Progenitor cell of endocrine pancreas (in vitro differentiated cells): ENCODE measurements around the gene ZNF615. TPM values are rescaled to one million over a fixed set of nuclear protein-coding genes. Genes with fewer than 3 reads are reported as not detected.

Source experiments
- DNase-seq: peaks from one replicate; pipeline ENCODE4 v3.0.0; 2021; ENCODE audit warnings: low spot score; ENCODE audit not compliant: unreplicated experiment
- H3K27ac Mint-ChIP-seq: 2 replicates; pipeline ENCODE4 v1.8.0; 2021; ENCODE audit warnings: mild to moderate bottlenecking, moderate library complexity, mixed read lengths
- H3K27me3 Mint-ChIP-seq: 2 replicates; pipeline ENCODE4 v1.8.0; 2021; ENCODE audit warnings: mixed read lengths
- H3K36me3 Mint-ChIP-seq: 2 replicates; pipeline ENCODE4 v1.8.0; 2022; ENCODE audit warnings: mixed read lengths; ENCODE audit not compliant: insufficient read depth
- H3K4me1 Mint-ChIP-seq: 2 replicates; pipeline ENCODE4 v1.8.0; 2021; ENCODE audit warnings: low read depth, mixed read lengths
- H3K4me3 Mint-ChIP-seq: 2 replicates; pipeline ENCODE4 v1.8.0; 2021; ENCODE audit warnings: low read depth, mild to moderate bottlenecking, moderate library complexity, mixed read lengths
- H3K9me3 Mint-ChIP-seq: 2 replicates; pipeline ENCODE4 v1.8.0; 2021; ENCODE audit warnings: low read depth, mixed read lengths
- total RNA-seq: library from RNA; stranded (reverse); gene quantifications from 2 replicates; pipeline ENCODE4 v1.2.1, GENCODE V29; 2021
- TF ChIP-seq, protein P1 (sequence below): fragments of 200-600 bp; sonication (generic); IDR thresholded peaks from one replicate; pipeline ENCODE4 v1.5.0; 2021; ENCODE audit warnings: antibody characterized with exemption, mild to moderate bottlenecking; ENCODE audit not compliant: unreplicated experiment

Gene ZNF615
- total RNA-seq, 1 donor from 2014 or later: 17.7 TPM

DNA sequence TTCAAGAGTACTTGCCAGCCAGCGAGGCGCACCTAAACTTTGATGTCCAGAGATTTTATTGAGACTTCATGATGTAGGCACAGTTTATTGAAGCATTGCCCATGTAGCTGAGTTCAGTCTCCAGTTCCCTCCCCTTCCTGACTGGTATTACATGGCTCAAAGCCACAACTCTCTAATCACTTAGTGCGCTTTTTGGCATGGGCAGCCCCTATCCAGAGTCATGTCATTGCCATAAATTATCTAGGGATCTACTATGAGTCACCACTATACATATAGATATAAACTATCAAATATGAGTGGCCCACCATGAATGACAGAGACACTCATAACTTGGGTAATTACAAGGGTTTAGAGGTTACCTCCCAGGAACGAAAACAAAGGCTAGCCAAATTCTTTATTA is 12.5 kb upstream of the ZNF615 start:
- TF ChIP-seq, protein P1, sequence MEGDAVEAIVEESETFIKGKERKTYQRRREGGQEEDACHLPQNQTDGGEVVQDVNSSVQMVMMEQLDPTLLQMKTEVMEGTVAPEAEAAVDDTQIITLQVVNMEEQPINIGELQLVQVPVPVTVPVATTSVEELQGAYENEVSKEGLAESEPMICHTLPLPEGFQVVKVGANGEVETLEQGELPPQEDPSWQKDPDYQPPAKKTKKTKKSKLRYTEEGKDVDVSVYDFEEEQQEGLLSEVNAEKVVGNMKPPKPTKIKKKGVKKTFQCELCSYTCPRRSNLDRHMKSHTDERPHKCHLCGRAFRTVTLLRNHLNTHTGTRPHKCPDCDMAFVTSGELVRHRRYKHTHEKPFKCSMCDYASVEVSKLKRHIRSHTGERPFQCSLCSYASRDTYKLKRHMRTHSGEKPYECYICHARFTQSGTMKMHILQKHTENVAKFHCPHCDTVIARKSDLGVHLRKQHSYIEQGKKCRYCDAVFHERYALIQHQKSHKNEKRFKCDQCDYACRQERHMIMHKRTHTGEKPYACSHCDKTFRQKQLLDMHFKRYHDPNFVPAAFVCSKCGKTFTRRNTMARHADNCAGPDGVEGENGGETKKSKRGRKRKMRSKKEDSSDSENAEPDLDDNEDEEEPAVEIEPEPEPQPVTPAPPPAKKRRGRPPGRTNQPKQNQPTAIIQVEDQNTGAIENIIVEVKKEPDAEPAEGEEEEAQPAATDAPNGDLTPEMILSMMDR: no peak
- no peak overlapping the region for H3K4me3 Mint-ChIP-seq
- H3K27ac Mint-ChIP-seq: no peak overlapping the region
- DNase-seq: no peak
- H3K9me3 Mint-ChIP-seq: peaks cover 75% of the 10 kb centered on the region
- H3K27me3 Mint-ChIP-seq: no peaks in the 10 kb centered on the region
- H3K4me1 Mint-ChIP-seq: no peaks in the 10 kb centered on the region
- peaks cover 92% of the 10 kb centered on the region for H3K36me3 Mint-ChIP-seq

DNA sequence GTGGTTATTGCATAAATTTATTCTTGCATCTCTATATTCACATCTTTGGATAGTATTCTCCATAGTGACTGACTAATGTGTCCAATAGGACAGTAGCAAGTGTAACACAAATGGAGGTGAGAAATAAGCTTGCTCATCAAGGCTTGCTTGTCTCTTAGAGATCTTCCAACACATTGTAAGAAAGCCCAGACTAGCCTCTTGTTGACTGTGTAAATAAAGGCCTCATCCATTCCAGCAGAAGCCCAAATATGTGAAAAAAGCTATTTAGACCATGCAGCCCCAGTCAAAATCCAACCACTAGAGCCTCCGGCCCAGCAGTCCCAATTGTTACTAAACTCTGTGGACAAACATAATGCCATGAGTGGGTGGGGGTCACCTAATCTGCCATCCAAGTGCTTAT is 2.7 kb upstream of the ZNF615 start:
- H3K4me1 Mint-ChIP-seq: peaks cover 5% of the 10 kb centered on the region
- TF ChIP-seq, protein P1: no peak
- H3K4me3 Mint-ChIP-seq: no peak overlapping the region
- H3K36me3 Mint-ChIP-seq: peaks cover 50% of the 10 kb centered on the region
- peaks cover 18% of the 10 kb centered on the region for H3K9me3 Mint-ChIP-seq
- H3K27me3 Mint-ChIP-seq: no peaks in the 10 kb centered on the region
- no peak overlapping the region for H3K27ac Mint-ChIP-seq
- DNase-seq: no peak

DNA sequence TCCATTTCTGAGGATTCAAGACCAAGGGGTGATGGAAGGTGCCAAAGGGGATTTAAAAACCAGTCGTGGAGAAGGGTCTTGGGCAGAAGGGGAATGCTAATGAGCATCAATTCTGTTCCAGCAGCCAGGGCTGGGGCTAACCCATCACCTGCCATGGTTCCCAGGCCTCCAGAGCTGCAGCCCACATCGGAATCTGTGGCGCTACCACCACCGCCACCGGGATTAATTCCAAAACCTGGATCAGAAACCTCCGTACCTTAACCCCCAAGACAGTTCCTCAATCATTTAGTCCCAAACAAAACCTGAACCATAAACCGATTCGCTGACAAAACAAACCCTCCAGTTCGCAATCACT is 583 bp downstream of the ZNF615 start:
- TF ChIP-seq, protein P1: no peak
- Mint-ChIP-seq H3K4me3 (peak overlapping the region; percentile 94), H3K27ac (peak overlapping the region; percentile 99), H3K27me3 (no peaks in the 10 kb centered on the region), H3K36me3 (peaks cover 47% of the 10 kb centered on the region), H3K9me3 (peaks cover 17% of the 10 kb centered on the region), H3K4me1 (peaks cover 5% of the 10 kb centered on the region)
- no peak for DNase-seq

DNA sequence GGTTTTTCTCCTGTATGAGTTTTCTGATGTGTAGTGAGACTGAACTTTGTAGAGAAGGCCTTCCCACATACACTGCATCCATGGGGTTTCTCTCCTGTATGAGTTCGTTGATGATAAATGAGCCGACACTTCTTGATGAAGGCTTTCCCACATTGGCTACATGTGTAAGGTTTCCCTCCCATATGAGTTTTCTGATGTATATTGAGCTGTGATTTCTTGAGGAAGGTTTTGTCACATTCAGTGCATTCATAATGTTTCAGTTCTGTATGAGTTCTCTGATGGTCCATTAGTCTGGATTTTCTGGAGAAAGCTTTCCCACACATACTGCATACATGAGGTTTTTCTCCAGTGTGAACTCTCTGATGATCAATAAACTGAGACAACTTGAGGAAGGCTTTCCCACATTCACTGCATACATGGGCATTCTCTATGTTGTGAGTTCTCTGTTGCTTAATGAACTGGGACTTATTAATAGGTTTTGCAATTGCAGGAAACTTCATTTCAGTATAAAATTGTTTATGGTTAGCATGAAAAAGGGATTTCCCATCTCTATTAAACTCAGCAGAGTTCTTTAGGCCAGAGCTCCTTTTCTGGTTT is 13.9 kb downstream of the ZNF615 start:
- peaks cover 89% of the 10 kb centered on the region for H3K36me3 Mint-ChIP-seq
- H3K4me3 Mint-ChIP-seq: no peak overlapping the region
- TF ChIP-seq, protein P1: no peak
- no peak for DNase-seq
- no peaks in the 10 kb centered on the region for H3K4me1 Mint-ChIP-seq
- H3K9me3 Mint-ChIP-seq: peaks cover 65% of the 10 kb centered on the region
- peak overlapping the region; percentile 39 for H3K27ac Mint-ChIP-seq
- no peaks in the 10 kb centered on the region for H3K27me3 Mint-ChIP-seq

DNA sequence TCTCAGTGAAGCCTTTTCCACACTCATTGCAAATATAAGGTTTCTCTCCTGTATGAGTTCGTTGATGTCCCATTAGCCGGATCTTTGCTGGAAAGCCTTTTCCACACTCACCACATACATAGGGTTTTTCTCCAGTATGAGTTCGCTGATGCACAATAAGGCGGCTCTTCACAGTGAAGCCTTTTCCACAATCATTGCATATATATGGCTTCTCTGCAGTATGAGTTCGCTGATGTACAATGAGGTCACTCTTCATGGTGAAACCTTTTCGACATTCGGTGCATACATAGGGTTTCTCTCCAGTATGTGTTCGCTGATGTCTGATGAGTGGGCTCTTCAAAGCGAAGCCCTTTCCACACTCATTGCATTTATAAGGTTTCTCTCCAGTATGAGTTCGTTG is 14.6 kb downstream of the ZNF615 start:
- TF ChIP-seq, protein P1: no peak
- H3K4me3 Mint-ChIP-seq: no peak overlapping the region
- no peaks in the 10 kb centered on the region for H3K27me3 Mint-ChIP-seq
- H3K36me3 Mint-ChIP-seq: peaks cover 84% of the 10 kb centered on the region
- no peak for DNase-seq
- H3K9me3 Mint-ChIP-seq: peaks cover 68% of the 10 kb centered on the region
- H3K4me1 Mint-ChIP-seq: no peaks in the 10 kb centered on the region
- H3K27ac Mint-ChIP-seq: no peak overlapping the region
